Spleen (tissue), 7 donors: Measurements from ENCODE around the gene NRAS.

Source experiments
- CTCF ChIP-seq, 11 experiments: fragments of 200-600 bp in 7 of 11; fragments of 450-650 bp in 4 of 11; sonication (generic) in 4 of 11; IDR thresholded peaks in 8 of 11; conservative IDR thresholded peaks in 3 of 11; 1 replicate in 7 of 11; 2 replicates in 4 of 11; pipeline versions ENCODE4 v1.4.0 to v1.8.0; 2016 to 2021; ENCODE audit warnings: antibody characterized with exemption in 11 of 11, inconsistent platforms in 4 of 11, mild to moderate bottlenecking in 1 of 11
- POLR2A ChIP-seq, 3 donors: fragments of 450-650 bp; IDR thresholded peaks; one replicate each; pipeline ENCODE4 v1.5.1; 2017; ENCODE audit warnings: antibody characterized with exemption in 3 of 3, mild to moderate bottlenecking in 1 of 3
- donor health status: DM: no; HTN: no; CAD: no; lungs with moderate emphysema.
- donor health status: DM: no; HTN: no; CAD: no.
- donor health status: DM: no; HTN: no; CAD: no.

GRCh38 chr1:114696810-114697209, 19.8 kb downstream of the NRAS start:
- TF ChIP-seq CTCF (IDR thresholded peaks at IDR 0.05 in 8 of 11, conservative IDR thresholded peaks at IDR 0.05 in 3 of 11) = no peak
- no peak for TF ChIP-seq POLR2A (IDR thresholded peaks at IDR 0.05)
